Right cardiac atrium (tissue), 5 donors: Measurements from ENCODE around the gene PANK4. TPM values are rescaled to one million over a fixed set of nuclear protein-coding genes. Genes with fewer than 3 reads are reported as not detected.

Experiments used
- ATAC-seq, 2 donors: fragments of 200-7000 bp; cut with Tn5 transposase; one replicate each; pipeline versions ENCODE4 v1.8.0 to v1.9.1; 2020; ENCODE audit warnings: moderate library complexity in 2 of 2, mild to moderate bottlenecking in 1 of 2
- DNase-seq, 3 donors: peaks; one replicate each; pipeline ENCODE4 v3.0.0-alpha.2; 2020
- H3K27ac ChIP-seq: one replicate; pipeline ENCODE4 v1.5.1; 2013; ENCODE audit warnings: mild to moderate bottlenecking, low read length, control low read depth, moderate library complexity
- H3K27me3 ChIP-seq: one replicate; pipeline ENCODE4 v1.6.1; 2013; ENCODE audit not compliant: control insufficient read depth, insufficient read depth
- H3K4me1 ChIP-seq: one replicate; pipeline ENCODE4 v1.6.1; 2013; ENCODE audit warnings: low read length; ENCODE audit not compliant: control insufficient read depth, insufficient read depth
- H3K4me3 ChIP-seq: one replicate; pipeline ENCODE4 v1.5.1; 2013; ENCODE audit warnings: low read length, control low read depth
- H3K9me3 ChIP-seq: one replicate; pipeline ENCODE4 v1.6.1; 2013; ENCODE audit warnings: low read length; ENCODE audit not compliant: control insufficient read depth
- WGBS: extraction: QIAGEN DNeasy Blood & Tissue Kit; methylation state at CpG from one replicate; pipeline ENCODE4 v1.1.7; 2013; 5-methylcytosine and 5-hydroxymethylcytosine counted together
- intact Hi-C, 4 donors: fragments of 100-400 bp; cut with DNase I; formaldehyde crosslinking; loops; one replicate each; pipeline versions ENCODE4 v1.11.0 to v1.14.0; 2022 to 2023
- polyA plus RNA-seq: library from polyadenylated mRNA; stranded (reverse); fragments of 200-250 nt; gene quantifications from one replicate; pipeline ENCODE4 v1.2.3, GENCODE V29; 2013
- total RNA-seq, 4 donors: library from RNA; stranded (reverse); fragmentation: NEBNext Ultra II Directional; extraction: Animal tissue kit (Norgen Biotek cat#: 25700); gene quantifications; one replicate each; pipeline ENCODE4 v1.2.1, GENCODE V29; 2021
- donor health status: healthy with polysubstance abuse.
- donor health status: DM: no; HTN: yes; CAD: no.
- donor health status: DM: no; HTN: no; CAD: no.
- donor health status: DM: no; HTN: yes; CAD: no; lungs with severe emphysema.
- donor health status: DM: yes; HTN: yes; CAD: no.

Gene PANK4
- total and polyA plus RNA-seq, 5 donors, result 35.2 to 51.3 (median 40.1) TPM

GRCh38 chr1:2472561-2473177, 53.7 kb downstream of the PANK4 start:
- Histone ChIP-seq H3K9me3 (no peaks in the 10 kb centered on the region), H3K4me1 (no peaks in the 10 kb centered on the region), H3K27ac (no peak overlapping the region), H3K27me3 (no peaks in the 10 kb centered on the region), H3K4me3 (no peak overlapping the region)
- intact Hi-C loops, result no loop called here
- 68% methylated on average over 25 of the region's 25 CpGs for WGBS
- DNase-seq (no peak), ATAC-seq (no peak)

GRCh38 chr1:2472109-2472508, 54.3 kb downstream of the PANK4 start:
- no peak for ATAC-seq
- 45% methylated on average over 17 of the region's 17 CpGs for WGBS
- intact Hi-C loops, result no loop called here
- no peaks in the 10 kb centered on the region for H3K9me3 ChIP-seq
- H3K4me3 ChIP-seq, result no peak overlapping the region
- H3K4me1 ChIP-seq, result no peaks in the 10 kb centered on the region
- no peak overlapping the region for H3K27ac ChIP-seq
- no peaks in the 10 kb centered on the region for H3K27me3 ChIP-seq
- DNase-seq, result no peak

- WGBS, result 80% methylated on average over 15 of the region's 15 CpGs
Observed at GRCh38 chr1:2471587-2472001, 54.8 kb downstream of the PANK4 start.

GRCh38 chr1:2471159-2471471, 55.3 kb downstream of the PANK4 start:
- DNase-seq, result no peak
- Histone ChIP-seq H3K27ac (no peak overlapping the region), H3K27me3 (no peaks in the 10 kb centered on the region), H3K9me3 (no peaks in the 10 kb centered on the region), H3K4me1 (no peaks in the 10 kb centered on the region), H3K4me3 (no peak overlapping the region)
- no peak for ATAC-seq
- intact Hi-C loops, result no loop called here
- WGBS, result 75% methylated on average over 7 of the region's 7 CpGs

More at GRCh38 chr1:2471587-2472001, 54.8 kb downstream of the PANK4 start:
- ATAC-seq (no peak), DNase-seq (no peak)
- H3K4me1 ChIP-seq, result no peaks in the 10 kb centered on the region
- H3K4me3 ChIP-seq, result no peak overlapping the region
- no peaks in the 10 kb centered on the region for H3K27me3 ChIP-seq
- intact Hi-C loops, result no loop called here
- no peaks in the 10 kb centered on the region for H3K9me3 ChIP-seq
- no peak overlapping the region for H3K27ac ChIP-seq

- no peak for DNase-seq
- H3K9me3 ChIP-seq, result no peaks in the 10 kb centered on the region
- WGBS, result 33% methylated on average over 27 of the region's 27 CpGs
- intact Hi-C loops, result no loop called here
- no peak overlapping the region for H3K27ac ChIP-seq
- H3K4me3 ChIP-seq, result no peak overlapping the region
- ATAC-seq, result no peak
- H3K27me3 ChIP-seq, result no peaks in the 10 kb centered on the region
- no peaks in the 10 kb centered on the region for H3K4me1 ChIP-seq
Observed at GRCh38 chr1:2470290-2471158, 55.9 kb downstream of the PANK4 start.

- Histone ChIP-seq H3K4me1 (no peaks in the 10 kb centered on the region), H3K4me3 (no peak overlapping the region), H3K27ac (no peak overlapping the region), H3K27me3 (no peaks in the 10 kb centered on the region), H3K9me3 (no peaks in the 10 kb centered on the region)
- 57% methylated on average over 25 of the region's 25 CpGs for WGBS
- DNase-seq, result no peak
- ATAC-seq, result no peak
- intact Hi-C loops, result no loop called here
Observed at GRCh38 chr1:2469103-2469940, 57.1 kb downstream of the PANK4 start.

GRCh38 chr1:2468540-2468939, 57.9 kb downstream of the PANK4 start:
- intact Hi-C loops, result no loop called here
- Histone ChIP-seq H3K27me3 (no peaks in the 10 kb centered on the region), H3K27ac (no peak overlapping the region), H3K4me3 (no peak overlapping the region), H3K9me3 (no peaks in the 10 kb centered on the region), H3K4me1 (no peaks in the 10 kb centered on the region)
- WGBS, result 57% methylated on average over 10 of the region's 10 CpGs
- DNase-seq (no peak), ATAC-seq (no peak)

- intact Hi-C loops, result no loop called here
- DNase-seq, result peak in 2 of 3 donors; percentile 69 to 78
- Histone ChIP-seq H3K9me3 (no peaks in the 10 kb centered on the region), H3K27ac (no peak overlapping the region), H3K4me3 (no peak overlapping the region), H3K27me3 (no peaks in the 10 kb centered on the region), H3K4me1 (no peaks in the 10 kb centered on the region)
- WGBS, result 22% methylated on average over 14 of the region's 14 CpGs
- ATAC-seq, result no peak
Observed at GRCh38 chr1:2468041-2468472, 58.3 kb downstream of the PANK4 start.

GRCh38 chr1:2466958-2467554, 59.3 kb downstream of the PANK4 start:
- H3K27me3 ChIP-seq, result no peaks in the 10 kb centered on the region

GRCh38 chr1:2466270-2466665, 60.1 kb downstream of the PANK4 start:
- H3K4me3 ChIP-seq, result no peak overlapping the region
- H3K9me3 ChIP-seq, result no peaks in the 10 kb centered on the region
- no peak overlapping the region for H3K27ac ChIP-seq
- DNase-seq (no peak), ATAC-seq (no peak)
- no peaks in the 10 kb centered on the region for H3K4me1 ChIP-seq
- intact Hi-C loops, result no loop called here
- no peaks in the 10 kb centered on the region for H3K27me3 ChIP-seq
- WGBS, result 61% methylated on average over 12 of the region's 12 CpGs

More at GRCh38 chr1:2466958-2467554, 59.3 kb downstream of the PANK4 start:
- H3K27ac ChIP-seq, result no peak overlapping the region
- no peak for ATAC-seq
- H3K9me3 ChIP-seq, result no peaks in the 10 kb centered on the region
- DNase-seq, result no peak
- intact Hi-C loops, result no loop called here
- no peaks in the 10 kb centered on the region for H3K4me1 ChIP-seq
- no peak overlapping the region for H3K4me3 ChIP-seq
- WGBS, result 3% methylated on average over 30 of the region's 30 CpGs
